SK-N-SH treated with all-trans-retinoic acid at 6 μM for 48 hours (cell line): Measurements from ENCODE around the gene ERI3.

Experiments
- CSDC2 ChIP-seq: fragments of 250-450 bp; sonication (Bioruptor Pico); IDR thresholded peaks from 2 replicates; pipeline ENCODE4 v1.5.0; 2020; ENCODE audit warnings: mild to moderate bottlenecking, moderate library complexity
- PATZ1 ChIP-seq: fragments of 250-450 bp; sonication (Bioruptor Pico); IDR thresholded peaks from 2 replicates; pipeline ENCODE4 v1.8.0; 2020; ENCODE audit warnings: mild to moderate bottlenecking, moderate library complexity, borderline replicate concordance
- PPARA ChIP-seq: fragments of 250-450 bp; sonication (Bioruptor Pico); IDR thresholded peaks from 2 replicates; pipeline ENCODE4 v1.5.0; 2020; ENCODE audit warnings: mild to moderate bottlenecking, borderline replicate concordance
- RARB ChIP-seq: fragments of 250-450 bp; sonication (Bioruptor Pico); IDR thresholded peaks from 2 replicates; pipeline ENCODE4 v1.8.0; 2021; ENCODE audit warnings: mild to moderate bottlenecking, moderate library complexity
- SNAI2 ChIP-seq: fragments of 250-450 bp; sonication (Bioruptor Pico); IDR thresholded peaks from 2 replicates; pipeline ENCODE4 v1.5.0; 2020; ENCODE audit warnings: mild to moderate bottlenecking, moderate library complexity
- TCF4 ChIP-seq: fragments of 250-450 bp; sonication (Bioruptor Pico); IDR thresholded peaks from 2 replicates; pipeline ENCODE4 v1.8.0; 2021; ENCODE audit warnings: mild to moderate bottlenecking, moderate library complexity, borderline replicate concordance
- TOX ChIP-seq: fragments of 250-450 bp; sonication (Bioruptor Pico); IDR thresholded peaks from 2 replicates; pipeline ENCODE4 v1.8.0; 2021; ENCODE audit warnings: mild to moderate bottlenecking, moderate library complexity, borderline replicate concordance
- ZC3H10 ChIP-seq: fragments of 250-450 bp; sonication (Bioruptor Pico); IDR thresholded peaks from 2 replicates; pipeline ENCODE4 v1.5.1; 2021; ENCODE audit warnings: mild to moderate bottlenecking, moderate library complexity
- ZFP3 ChIP-seq: fragments of 250-450 bp; sonication (Bioruptor Pico); IDR thresholded peaks from 2 replicates; pipeline ENCODE4 v1.5.0; 2020; ENCODE audit warnings: mild to moderate bottlenecking, moderate library complexity
- ZFP30 ChIP-seq: fragments of 450-650 bp; formaldehyde crosslinking; IDR thresholded peaks from 2 replicates; pipeline ENCODE4 v1.5.0; 2022; ENCODE audit warnings: mild to moderate bottlenecking, moderate library complexity

- TF ChIP-seq PATZ1 = no peak
- no peak for TF ChIP-seq RARB (CRISPR knock-in tag)
- no peak for TF ChIP-seq PPARA (CRISPR knock-in tag)
- TF ChIP-seq ZFP3 (CRISPR knock-in tag) = no peak
- TF ChIP-seq ZFP30 (CRISPR knock-in tag) = no peak
- TF ChIP-seq TOX (CRISPR knock-in tag) = no peak
- no peak for TF ChIP-seq SNAI2 (CRISPR knock-in tag)
- no peak for TF ChIP-seq TCF4 (CRISPR knock-in tag)
- TF ChIP-seq ZC3H10 (CRISPR knock-in tag) = no peak
- no peak for TF ChIP-seq CSDC2 (CRISPR knock-in tag)
Observed at GRCh38 chr1:44315521-44315920, 39.5 kb downstream of the ERI3 start.
